Measurements from ENCODE around the gene ADARB1.
A peak's percentile ranks its signal among the peaks of the same experiment; 100 is the strongest.

The ADARB1 gene

GRCh38 chr21:45228171-45228641 lies 153.8 kb downstream of the ADARB1 start:
- H3K4me3 ChIP-seq (ENCODE audit: low read depth, low read length): peak overlapping the region; percentile 15; the same call in 1 of the 2 replicates
- CTCF ChIA-PET: interaction anchor here (1.1 to 3.2 kb wide), 4 partner anchors 20 to 90 kb away, joined by 4 to 21 read pairs (median 10); no protein-coding TSS in a partner anchor
- POLR2A ChIA-PET: interaction anchor here (0.7 to 1.7 kb wide), 3 partner anchors 20 to 86 kb away, joined by 3 read pairs; no protein-coding TSS in a partner anchor
- peak; percentile 94 for DNase-seq (ENCODE audit: low read depth, low spot score)
- TF ChIP-seq CTCF (IDR thresholded peaks at IDR 0.05; ENCODE audit: insufficient read depth, low read length, missing control alignments): no peak

- no peak overlapping the region for H3K4me3 ChIP-seq (ENCODE audit: low read depth, low read length)
- no peak for TF ChIP-seq CTCF (IDR thresholded peaks at IDR 0.05; ENCODE audit: insufficient read depth, low read length, missing control alignments)
- ChIA-PET POLR2A (interaction anchor here (0.7 to 1.7 kb wide), 2 partner anchors 20 to 52 kb away, joined by 3 read pairs; no protein-coding TSS in a partner anchor), CTCF (interaction anchor here (1.1 to 3.2 kb wide), 4 partner anchors 21 to 91 kb away, joined by 4 to 21 read pairs (median 10); no protein-coding TSS in a partner anchor)
- no peak for DNase-seq (ENCODE audit: low read depth, low spot score)
These were observed 154.4 kb downstream of the ADARB1 start for GRCh38 chr21:45228656-45229240.

- ChIA-PET CTCF (no interaction called here), POLR2A (no interaction called here)
- DNase-seq (ENCODE audit: low read depth, low spot score): no peak
- H3K4me3 ChIP-seq (ENCODE audit: low read depth, low read length): no peak overlapping the region
- TF ChIP-seq CTCF (IDR thresholded peaks at IDR 0.05; ENCODE audit: insufficient read depth, low read length, missing control alignments): no peak
These were observed 157.3 kb downstream of the ADARB1 start for GRCh38 chr21:45231705-45232104.

GRCh38 chr21:45234127-45234526 lies 159.7 kb downstream of the ADARB1 start:
- POLR2A ChIA-PET: no interaction called here
- no peak for DNase-seq (ENCODE audit: low read depth, low spot score)
- CTCF ChIA-PET: interaction anchor here (1.9 to 2.0 kb wide), 2 partner anchors 96 to 97 kb away, joined by 4 to 8 read pairs; no protein-coding TSS in a partner anchor
- no peak overlapping the region for H3K4me3 ChIP-seq (ENCODE audit: low read depth, low read length)
- TF ChIP-seq CTCF (IDR thresholded peaks at IDR 0.05; ENCODE audit: insufficient read depth, low read length, missing control alignments): no peak

- POLR2A ChIA-PET: no interaction called here
- no peak overlapping the region for H3K4me3 ChIP-seq (ENCODE audit: low read depth, low read length)
- DNase-seq (ENCODE audit: low read depth, low spot score): no peak
- no peak for TF ChIP-seq CTCF (IDR thresholded peaks at IDR 0.05; ENCODE audit: insufficient read depth, low read length, missing control alignments)
- CTCF ChIA-PET: interaction anchor here (1.7 kb wide), 1 partner anchor 94 kb away, joined by 5 read pairs; no protein-coding TSS in a partner anchor
These were observed 160.6 kb downstream of the ADARB1 start for GRCh38 chr21:45234965-45235364.

- ChIA-PET CTCF (interaction anchor here (1.7 kb wide), 1 partner anchor 95 kb away, joined by 5 read pairs; no protein-coding TSS in a partner anchor), POLR2A (no interaction called here)
- no peak for TF ChIP-seq CTCF (IDR thresholded peaks at IDR 0.05; ENCODE audit: insufficient read depth, low read length, missing control alignments)
- H3K4me3 ChIP-seq (ENCODE audit: low read depth, low read length): no peak overlapping the region
- no peak for DNase-seq (ENCODE audit: low read depth, low spot score)
These were observed 161.1 kb downstream of the ADARB1 start for GRCh38 chr21:45235488-45235887.
